K562 (cell line): ENCODE measurements around the gene PRDM16. TPM values are rescaled to one million over a fixed set of nuclear protein-coding genes. Genes with fewer than 3 reads are reported as not detected.

Experiments used
- ATAC-seq: fragments of 200-7000 bp; cut with Tn5 transposase; 3 replicates; pipeline ENCODE4 v1.9.1; 2020; ENCODE audit warnings: moderate library complexity
- BruUV-seq: library from RNA; stranded (reverse); fragments of 400-500 nt; replicated peaks from 2 replicates; lab custom pipeline; 2021; lab: Mats Ljungman, UMichigan
- CTCF ChIA-PET: fragments of 300-600 bp; formaldehyde crosslinking; extraction: SDS; loops from one replicate; lab custom pipeline; 2021; ENCODE audit warnings: low intra/inter-chr PET ratio; lab: Yijun Ruan, JAX
- POLR2A ChIA-PET: fragments of 300-600, 350-650 bp; sonication (Branson Sonifier 250); formaldehyde crosslinking; extraction: SDS; loops from one replicate; lab custom pipeline; 2021; ENCODE audit warnings: antibody characterized with exemption, inconsistent platforms; lab: Yijun Ruan, JAX
- DNase-seq, 4 experiments: peaks; one replicate each; pipeline versions ENCODE4 v3.0.0 to v3.0.0-alpha.2; 2011 to 2018; ENCODE audit warnings: low spot score in 3 of 4, mixed read lengths in 3 of 4; ENCODE audit errors: extremely low read depth in 1 of 4
- FAIRE-seq: peaks from 2 replicates; lab custom pipeline; 2011; peaks lifted over from hg19 to GRCh38; lab: Jason Lieb, UNC
- H2AFZ ChIP-seq: 2 replicates; pipeline ENCODE4 v1.6.0; 2011; ENCODE audit warnings: low read depth, low read length, control low read depth, inconsistent platforms
- H3K27ac ChIP-seq: fragments of 200-600 bp; 3 replicates; pipeline ENCODE4 v1.8.0; 2011; ENCODE audit warnings: low read depth, mild to moderate bottlenecking, control low read depth, inconsistent platforms, low read length, moderate library complexity, mixed read lengths; ENCODE audit errors: extremely low read depth
- H3K27me3 ChIP-seq, 2 experiments: fragments of 300-600 bp in 1 of 2; 2 replicates in 1 of 2; 3 replicates in 1 of 2; pipeline versions ENCODE4 v1.6.0 to v1.8.0; 2011; ENCODE audit warnings: inconsistent platforms in 2 of 2, low read length in 2 of 2, mild to moderate bottlenecking in 1 of 2, mixed read lengths in 1 of 2, moderate library complexity in 1 of 2; ENCODE audit not compliant: control insufficient read depth in 2 of 2, insufficient read depth in 2 of 2
- H3K36me3 ChIP-seq: fragments of 300-600 bp; 3 replicates; pipeline ENCODE4 v1.8.0; 2011; ENCODE audit warnings: mild to moderate bottlenecking, low read length, inconsistent platforms; ENCODE audit not compliant: control insufficient read depth, insufficient read depth
- H3K4me1 ChIP-seq, 2 experiments: fragments of 200-600 bp in 1 of 2; replicated peaks in 1 of 2; 2 replicates in 1 of 2; 3 replicates in 1 of 2; pipeline versions ENCODE4 v1.5.1 to v1.8.0; 2011; ENCODE audit warnings: inconsistent platforms in 2 of 2, low read length in 2 of 2, mild to moderate bottlenecking in 1 of 2, mixed read lengths in 1 of 2, moderate library complexity in 1 of 2; ENCODE audit not compliant: control insufficient read depth in 2 of 2, insufficient read depth in 2 of 2
- H3K4me2 ChIP-seq: 2 replicates; pipeline ENCODE4 v1.6.1; 2011; ENCODE audit warnings: low read length, control low read depth, inconsistent platforms, mixed read lengths; ENCODE audit not compliant: insufficient read depth
- H3K4me3 ChIP-seq: fragments of 200-600 bp; sonication (generic), shearing (Covaris generic); 2 replicates; pipeline ENCODE4 v1.5.1; 2016; ENCODE audit warnings: control low read depth, inconsistent platforms
- H3K79me2 ChIP-seq: fragments of 200-600 bp; 3 replicates; pipeline ENCODE4 v1.8.0; 2011; ENCODE audit warnings: low read length, inconsistent platforms; ENCODE audit not compliant: control insufficient read depth, insufficient read depth
- H3K9ac ChIP-seq, 2 experiments: 2 replicates each; pipeline versions ENCODE4 v1.6.0 to v1.6.1; 2011; ENCODE audit warnings: low read depth in 2 of 2, low read length in 2 of 2, control low read depth in 1 of 2, inconsistent platforms in 1 of 2, mild to moderate bottlenecking in 1 of 2, mixed read lengths in 1 of 2; ENCODE audit not compliant: insufficient read depth in 1 of 2
- H3K9me1 ChIP-seq: one replicate; pipeline ENCODE4 v1.6.0; 2011; ENCODE audit warnings: inconsistent platforms, mild to moderate bottlenecking, low read length, moderate library complexity; ENCODE audit not compliant: control insufficient read depth, insufficient read depth
- H3K9me3 ChIP-seq: replicated peaks from 2 replicates; pipeline ENCODE4 v1.5.1; 2011; ENCODE audit warnings: low read depth, low read length, inconsistent platforms; ENCODE audit not compliant: control insufficient read depth, insufficient read depth
- H4K20me1 ChIP-seq: replicated peaks from 2 replicates; pipeline ENCODE4 v1.6.1; 2011; ENCODE audit warnings: low read length, inconsistent platforms, mixed read lengths; ENCODE audit not compliant: control insufficient read depth, insufficient read depth
- DIDO1 ChIP-seq: fragments of 450-650 bp; IDR thresholded peaks from 2 replicates; pipeline ENCODE4 v1.6.1; 2016; ENCODE audit warnings: low read depth, missing biosample characterization, missing genetic modification characterization
- FIP1L1 ChIP-seq: fragments of 200-400 bp; formaldehyde crosslinking; IDR thresholded peaks from 2 replicates; pipeline ENCODE4 v1.6.1; 2018; ENCODE audit warnings: mild to moderate bottlenecking, low read depth, low read length; ENCODE audit not compliant: poor library complexity, severe bottlenecking
- MBD1 ChIP-seq: fragments of 250-450 bp; sonication (Bioruptor Pico); IDR thresholded peaks from 2 replicates; pipeline ENCODE4 v1.8.0; 2022; ENCODE audit warnings: inconsistent platforms
- MGA ChIP-seq: fragments of 450-650 bp; IDR thresholded peaks from 2 replicates; pipeline ENCODE4 v1.6.1; 2016; ENCODE audit warnings: mild to moderate bottlenecking, moderate library complexity
- RFX5 ChIP-seq: IDR thresholded peaks from 2 replicates; pipeline ENCODE4 v1.6.1; 2011; ENCODE audit warnings: low read depth, mild to moderate bottlenecking, improper control_type of control experiment, low read length
- RUNX1 ChIP-seq: sonication (generic); IDR thresholded peaks from 2 replicates; pipeline ENCODE4 v1.6.1; 2016; ENCODE audit warnings: antibody characterized with exemption, low read depth
- SMARCA5 ChIP-seq: fragments of 450-650 bp; IDR thresholded peaks from 2 replicates; pipeline ENCODE4 v1.6.1; 2016
- STAG1 ChIP-seq: sonication (generic); formaldehyde crosslinking; IDR thresholded peaks from 2 replicates; pipeline ENCODE4 v1.5.0; 2020; ENCODE audit warnings: missing genetic modification reagents, borderline replicate concordance
- TAL1 ChIP-seq: fragments of 450-650 bp; IDR thresholded peaks from 2 replicates; pipeline ENCODE4 v1.6.1; 2016; ENCODE audit warnings: mild to moderate bottlenecking
- ZC3H11A ChIP-seq: IDR thresholded peaks from 2 replicates; pipeline ENCODE4 v1.6.1; 2012; ENCODE audit warnings: low read depth, low read length, improper control_type of control experiment
- ZKSCAN1 ChIP-seq: fragments of 150-350 bp; IDR thresholded peaks from 2 replicates; pipeline ENCODE4 v1.6.1; 2016; ENCODE audit warnings: low read depth, low read length
- ZNF282 ChIP-seq: sonication (generic); formaldehyde crosslinking; IDR thresholded peaks from 2 replicates; pipeline ENCODE4 v1.8.1; 2023; ENCODE audit warnings: missing genetic modification reagents
- WGBS: fragments of 100-300 bp; shearing (Covaris generic); methylation state at CpG from one replicate; pipeline ENCODE4 v1.1.6; 2016; ENCODE audit warnings: low coverage, mixed read lengths; ENCODE audit not compliant: insufficient coverage; ENCODE audit errors: missing lambda C conversion rate; 5-methylcytosine and 5-hydroxymethylcytosine counted together
- in situ Hi-C: fragments of 300-500 bp; cut with MboI; formaldehyde crosslinking; loops from 4 replicates; pipeline ENCODE4 v1.15.0; 2018; ENCODE audit warnings: inconsistent platforms, mixed read lengths
- intact Hi-C: fragments of 100-400 bp; cut with micrococcal nuclease; formaldehyde crosslinking; loops from 2 replicates; pipeline ENCODE4 v1.14.2; 2022
- polyA plus RNA-seq, 8 experiments: library from polyadenylated mRNA; depleted of rRNA in 4 of 8; stranded (reverse) in 5 of 8; unstranded in 3 of 8; fragments of >200 nt; fragmentation: Nextera tagmentation in 2 of 8; fragmentation: Illumina TruSeq in 1 of 8; extraction: Ambion mirVana in 2 of 8; extraction: Trizol in 1 of 8; gene quantifications; 2 replicates each; pipeline versions ENCODE4 v1.2.1 to v1.2.3, GENCODE V29; 2011 to 2014; ENCODE audit warnings: inconsistent platforms in 1 of 8, missing spikeins in 1 of 8
- total RNA-seq, 7 experiments: library from RNA; depleted of rRNA in 6 of 7; stranded (reverse); fragments of >200 nt in 6 of 7; fragmentation: Illumina TruSeq in 2 of 7; extraction: Trizol in 2 of 7; gene quantifications; 2 replicates each; pipeline versions ENCODE4 v1.2.1 to v1.2.3, GENCODE V29; 2011 to 2021; ENCODE audit warnings: low replicate concordance in 1 of 7

PRDM16 gene
- total and polyA plus RNA-seq, 9 of the 15 experiments (the other 6 are each of a cell fraction or from before 2014, with no cell fraction given): 0.10 to 0.27 TPM; not detected in 7

DNA sequence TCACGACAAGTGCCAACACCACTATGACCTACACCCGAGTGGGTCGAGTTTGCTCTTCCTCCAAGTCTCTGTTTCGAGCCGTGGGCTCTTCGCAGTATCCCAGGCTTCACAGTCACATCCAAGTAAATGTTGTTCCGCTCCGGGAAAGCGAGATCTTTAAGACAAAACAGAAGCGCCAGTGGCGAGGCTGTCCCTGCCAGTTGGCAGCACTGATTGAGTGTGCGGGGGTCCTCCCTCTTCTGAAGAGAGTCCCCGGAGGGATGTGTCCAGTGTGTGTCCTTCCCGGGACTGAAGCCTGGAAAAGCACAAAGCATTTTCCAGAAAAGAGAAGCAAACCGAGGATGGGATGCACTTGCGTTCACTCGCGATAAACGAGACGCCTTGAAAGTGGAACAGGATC lies 158.9 kb downstream of the PRDM16 start:
- ATAC-seq: no peak
- Histone ChIP-seq H3K4me3 (no peak overlapping the region), H4K20me1 (peaks cover 52% of the 10 kb centered on the region), H3K27me3 (peaks cover 67 to 95% of the 10 kb centered on the region in 2 experiments), H3K9me1 (peaks cover 3% of the 10 kb centered on the region), H3K9ac (no peak overlapping the region), H3K4me1 (no peaks in the 10 kb centered on the region), H3K9me3 (no peaks in the 10 kb centered on the region), H2AFZ (no peak overlapping the region), H3K36me3 (no peaks in the 10 kb centered on the region), H3K79me2 (no peaks in the 10 kb centered on the region), H3K27ac (no peak overlapping the region), H3K4me2 (no peak overlapping the region)
- CTCF ChIA-PET: no interaction called here
- FAIRE-seq: no peak
- intact Hi-C loops: no loop called here
- in situ Hi-C loops: no loop called here
- 1% methylated on average over 20 of the region's 20 CpGs for WGBS
- POLR2A ChIA-PET: interaction anchor here (0.7 to 1.6 kb wide), 5 partner anchors 11 to 61 kb away, joined by 3 to 5 read pairs (median 3); no protein-coding TSS in a partner anchor
- BruUV-seq: no TSS peak
- no peak for DNase-seq
- no peak for TF ChIP-seq SMARCA5
- TF ChIP-seq TAL1: no peak
- TF ChIP-seq STAG1: no peak
- TF ChIP-seq DIDO1 (tag): no peak
- no peak for TF ChIP-seq ZNF282 (CRISPR knock-in tag)
- TF ChIP-seq MGA: no peak
- TF ChIP-seq FIP1L1: no peak
- no peak for TF ChIP-seq RUNX1
- TF ChIP-seq MBD1 (CRISPR knock-in tag): no peak
- no peak for TF ChIP-seq ZKSCAN1
- no peak for TF ChIP-seq RFX5
- no peak for TF ChIP-seq ZC3H11A
